ENCODE results near the gene NSRP1.
"Not testable (repeated sequence)": the region's sequence is repeated elsewhere in the genome, so short reads cannot be mapped to it uniquely, and the experiment has no call there.

Gene NSRP1

GRCh38 chr17:30187573-30187972, 71.0 kb downstream of the NSRP1 start:
- no peak for DNase-seq (ENCODE audit: low read depth)

GRCh38 chr17:30188211-30188939, 71.8 kb downstream of the NSRP1 start:
- no peak for DNase-seq (ENCODE audit: low read depth)

- DNase-seq (ENCODE audit: low read depth): no peak
Observed at GRCh38 chr17:30191072-30191471, 74.5 kb downstream of the NSRP1 start.

- no peak for DNase-seq (ENCODE audit: low read depth)
Observed at GRCh38 chr17:30196504-30196903, 79.9 kb downstream of the NSRP1 start.

- DNase-seq (ENCODE audit: low read depth): no peak
Observed at GRCh38 chr17:30197416-30197815, 80.8 kb downstream of the NSRP1 start.

DNA sequence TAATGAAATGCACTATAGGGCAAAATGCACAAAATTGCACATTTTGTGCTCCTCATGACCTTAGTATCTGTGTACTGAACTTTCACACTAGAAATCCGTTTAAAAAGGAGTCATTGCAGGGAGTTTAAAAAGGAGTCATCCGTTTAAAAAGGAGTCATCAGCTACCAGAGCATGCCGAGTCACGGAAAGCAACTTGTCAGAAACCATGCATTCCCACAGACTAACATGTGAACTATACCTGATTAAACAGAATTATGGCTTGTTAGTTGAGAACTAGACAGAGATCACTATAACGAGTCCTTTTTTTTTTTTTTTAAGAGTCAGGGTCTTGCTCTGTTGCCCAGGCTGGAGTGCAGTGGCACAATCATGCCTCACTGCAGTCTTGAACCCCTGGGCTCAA, 83.0 kb downstream of the NSRP1 start:
- DNase-seq (ENCODE audit: low read depth): no peak

DNA sequence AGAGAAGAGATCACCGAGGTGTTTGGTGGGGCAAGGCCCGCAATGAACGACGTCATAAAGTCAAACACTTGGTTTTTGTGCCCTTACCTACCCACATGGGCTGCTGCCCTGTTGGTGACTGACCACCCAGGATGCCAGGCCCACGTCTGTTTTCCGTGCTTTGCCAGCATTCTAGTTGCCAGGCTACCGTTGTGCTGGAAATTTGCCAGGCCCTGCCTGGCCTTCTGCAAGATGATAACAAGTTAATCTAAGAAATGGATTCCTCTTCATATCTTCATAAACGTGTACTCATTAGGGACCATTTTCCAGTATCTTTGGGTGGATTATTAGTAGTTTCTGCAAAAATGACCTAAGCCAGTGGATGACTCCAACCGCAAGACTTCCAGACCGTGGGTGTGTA, 83.5 kb downstream of the NSRP1 start:
- DNase-seq (ENCODE audit: low read depth): no peak

DNA sequence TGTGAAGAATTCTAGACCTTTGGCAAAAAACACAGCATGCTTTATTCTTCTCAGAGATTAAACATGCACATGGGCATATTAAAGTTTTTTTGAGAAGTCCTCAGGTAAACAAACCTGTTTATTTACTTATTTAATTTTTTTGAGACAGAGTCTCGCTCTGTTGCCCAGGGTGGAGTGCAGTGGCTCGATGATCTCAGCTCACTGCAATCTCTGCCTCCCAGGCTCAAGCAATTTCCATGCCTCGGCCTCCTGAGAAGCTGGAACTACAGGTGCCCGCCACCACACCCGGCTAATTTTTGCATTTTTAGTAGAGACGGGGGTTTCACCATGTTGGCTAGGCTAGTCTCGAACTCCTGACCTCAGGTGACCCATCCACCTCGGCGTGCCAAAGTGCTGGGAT, 84.0 kb downstream of the NSRP1 start:
- DNase-seq (ENCODE audit: low read depth): not testable (repeated sequence)

- DNase-seq (ENCODE audit: low read depth): no peak
Observed at GRCh38 chr17:30203471-30203981, 86.9 kb downstream of the NSRP1 start.

GRCh38 chr17:30207655-30208054, 91.0 kb downstream of the NSRP1 start:
- no peak for DNase-seq (ENCODE audit: low read depth)

GRCh38 chr17:30208214-30208613, 91.6 kb downstream of the NSRP1 start:
- DNase-seq (ENCODE audit: low read depth): no peak

GRCh38 chr17:30209930-30210329, 93.3 kb downstream of the NSRP1 start:
- no peak for DNase-seq (ENCODE audit: low read depth)

- no peak for DNase-seq (ENCODE audit: low read depth)
Observed at GRCh38 chr17:30210366-30210765, 93.8 kb downstream of the NSRP1 start.

GRCh38 chr17:30210901-30211300, 94.3 kb downstream of the NSRP1 start:
- DNase-seq (ENCODE audit: low read depth): no peak

DNA sequence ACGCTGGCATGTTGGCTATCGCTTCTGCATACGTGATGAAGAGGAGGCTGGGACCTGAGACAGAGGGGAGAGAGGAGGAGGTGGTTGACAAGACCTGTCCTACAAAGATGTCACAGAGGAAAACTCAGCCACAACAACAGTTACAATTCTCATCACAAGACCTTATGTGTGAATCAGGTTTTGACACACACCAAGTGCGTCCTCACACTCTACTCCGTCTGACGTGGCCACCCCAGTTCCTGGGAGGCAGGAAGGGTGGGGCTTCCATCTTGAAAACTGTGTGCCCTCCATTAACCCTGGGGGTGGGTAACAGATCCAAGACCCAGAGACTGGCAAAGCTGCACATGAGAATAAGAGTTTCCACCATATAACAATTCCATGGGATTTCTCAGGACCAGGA, 94.8 kb downstream of the NSRP1 start:
- DNase-seq (ENCODE audit: low read depth): no peak

GRCh38 chr17:30212750-30213149, 96.1 kb downstream of the NSRP1 start:
- no peak for DNase-seq (ENCODE audit: low read depth)

DNA sequence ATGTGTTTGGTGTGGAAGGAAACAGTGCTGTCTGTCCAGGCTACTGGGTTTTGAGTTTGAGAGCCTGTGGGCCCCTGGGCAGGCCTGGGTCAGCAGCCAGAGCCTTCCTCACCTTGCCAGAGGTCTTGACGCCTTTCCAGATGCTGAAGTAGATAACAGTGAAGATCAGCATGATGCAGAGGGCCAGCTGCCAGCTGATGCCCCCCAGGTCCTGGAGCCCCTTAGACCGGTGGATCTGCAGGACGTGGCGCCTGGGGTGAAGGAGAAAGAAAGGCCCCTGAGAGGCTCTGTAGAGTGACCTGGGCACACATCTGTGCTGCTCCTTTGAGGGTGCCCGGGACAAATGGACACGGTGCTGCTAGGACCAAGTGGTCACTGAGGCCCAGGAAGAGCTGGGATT, 100.4 kb downstream of the NSRP1 start:
- DNase-seq (ENCODE audit: low read depth): no peak

- no peak for DNase-seq (ENCODE audit: low read depth)
Observed at GRCh38 chr17:30217746-30218245, 101.2 kb downstream of the NSRP1 start.

DNA sequence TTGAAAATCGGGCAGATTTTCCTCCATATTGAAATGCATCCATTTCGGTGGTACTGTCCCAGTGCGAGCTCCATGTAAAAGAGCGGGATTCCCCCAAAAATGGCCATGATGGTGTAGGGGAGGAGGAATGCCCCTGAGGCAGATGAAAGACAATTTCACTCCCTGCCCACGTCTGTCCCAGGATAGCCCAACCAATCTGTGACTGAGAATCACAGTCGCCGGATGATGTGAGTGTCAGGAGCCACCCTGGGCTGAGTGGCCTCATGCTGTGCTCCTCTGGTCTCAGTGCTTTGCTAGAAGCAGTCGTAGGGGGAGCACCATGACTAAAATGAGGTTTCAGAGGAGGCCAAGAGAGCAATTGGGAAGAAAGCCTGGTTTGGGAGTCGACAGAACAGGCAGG, 102.2 kb downstream of the NSRP1 start:
- DNase-seq (ENCODE audit: low read depth): no peak

DNA sequence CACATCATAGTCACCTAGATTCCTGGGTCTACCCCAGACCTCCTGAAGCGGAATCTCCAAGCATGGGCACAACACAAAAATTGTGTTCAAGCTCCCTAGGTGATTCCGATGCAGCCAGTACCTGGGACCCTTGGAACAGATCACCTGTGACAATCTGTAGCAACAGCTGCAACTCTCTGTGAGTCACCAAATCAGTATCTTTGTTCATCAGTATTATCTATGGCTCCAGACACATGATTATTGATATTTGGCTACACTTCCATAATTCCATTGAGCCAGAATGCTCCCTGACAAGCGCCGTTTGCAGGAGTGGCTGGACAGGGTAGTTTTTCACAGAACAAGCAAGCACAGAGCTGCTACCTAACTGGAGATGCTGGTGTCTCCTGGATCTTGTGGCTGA, 102.7 kb downstream of the NSRP1 start:
- DNase-seq (ENCODE audit: low read depth): no peak

GRCh38 chr17:30219833-30220232, 103.2 kb downstream of the NSRP1 start:
- DNase-seq (ENCODE audit: low read depth): no peak

GRCh38 chr17:30220414-30220813, 103.8 kb downstream of the NSRP1 start:
- no peak for DNase-seq (ENCODE audit: low read depth)

DNA sequence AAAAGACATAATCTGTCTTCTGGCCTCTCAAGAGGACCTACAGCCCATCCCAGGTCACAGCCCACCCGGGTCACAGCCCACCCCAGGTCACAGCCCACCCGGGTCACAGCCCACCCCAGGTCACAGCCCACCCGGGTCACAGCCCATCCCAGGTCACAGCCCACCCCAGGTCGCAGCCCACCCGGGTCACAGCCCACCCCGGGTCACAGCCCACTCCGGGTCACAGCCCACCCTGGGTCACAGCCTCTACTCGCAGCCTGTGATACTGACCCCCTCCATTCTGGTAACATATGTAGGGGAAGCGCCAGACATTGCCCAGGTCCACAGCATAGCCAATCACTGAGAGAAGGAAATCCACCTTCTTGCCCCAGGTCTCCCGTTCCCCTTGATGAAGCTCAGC, 104.7 kb downstream of the NSRP1 start:
- no peak for DNase-seq (ENCODE audit: low read depth)

GRCh38 chr17:30222251-30222650, 105.6 kb downstream of the NSRP1 start:
- DNase-seq (ENCODE audit: low read depth): no peak
